Measurements from ENCODE around the gene CUL4A. TPM values are rescaled to one million over a fixed set of nuclear protein-coding genes. Genes with fewer than 3 reads are reported as not detected.

Gene CUL4A
- total RNA-seq, 2 experiments from 2014 or later: 58.9 to 59.4 TPM

DNA sequence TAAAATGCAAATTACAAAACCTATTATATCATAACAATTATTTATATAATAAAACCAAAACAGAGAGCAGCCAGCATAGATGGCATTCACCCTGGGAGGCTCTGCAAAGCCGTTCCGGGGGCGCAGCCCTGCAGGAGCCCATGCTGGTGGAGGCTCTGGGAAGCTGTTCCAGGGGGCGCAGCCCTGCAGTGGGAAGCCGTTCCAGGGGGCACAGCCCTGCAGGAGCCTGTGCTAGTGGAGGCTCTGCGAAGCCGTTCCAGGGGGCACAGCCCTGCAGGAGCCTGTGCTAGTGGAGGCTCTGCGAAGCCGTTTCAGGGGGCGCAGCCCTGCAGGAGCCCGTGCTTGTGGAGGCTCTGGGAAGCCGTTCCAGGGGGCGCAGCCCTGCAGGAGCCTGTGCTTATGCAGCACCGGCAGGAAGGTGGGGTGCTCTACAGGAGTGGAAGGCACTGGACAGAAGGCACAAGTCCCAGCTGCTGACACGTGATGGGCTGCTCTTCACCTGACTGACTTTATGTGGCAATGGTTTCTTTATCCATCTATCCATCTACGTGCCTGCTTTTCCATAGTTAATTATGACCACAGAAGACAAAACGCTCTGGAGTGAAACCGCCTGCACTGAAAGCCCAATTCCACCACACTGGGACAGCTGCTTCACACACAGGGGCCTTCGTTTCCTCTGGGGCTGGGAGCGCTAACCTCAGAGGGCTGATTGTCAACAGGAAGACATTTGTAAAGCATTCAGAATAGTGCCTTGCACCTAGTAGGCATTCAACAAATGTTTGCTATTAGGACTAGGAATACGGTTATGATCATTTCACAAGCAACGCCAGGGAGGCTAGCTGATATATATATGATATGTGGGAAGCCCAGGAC lies 24.6 kb upstream of the CUL4A start:
- intact Hi-C loops (cut with micrococcal nuclease): no loop called here
- Mint-ChIP-seq H3K9me3 (no peaks in the 10 kb centered on the region), H3K27me3 (ENCODE audit: low read depth) (no peaks in the 10 kb centered on the region), H3K4me3 (peak overlapping the region; percentile 56), H3K36me3 (ENCODE audit: low read depth) (peaks cover 56% of the 10 kb centered on the region), H3K27ac (peak overlapping the region; percentile 70), H3K4me1 (ENCODE audit: low read depth) (peaks cover 38% of the 10 kb centered on the region)
- CTCF ChIA-PET: no interaction called here
- peak; percentile 28 for DNase-seq

DNA sequence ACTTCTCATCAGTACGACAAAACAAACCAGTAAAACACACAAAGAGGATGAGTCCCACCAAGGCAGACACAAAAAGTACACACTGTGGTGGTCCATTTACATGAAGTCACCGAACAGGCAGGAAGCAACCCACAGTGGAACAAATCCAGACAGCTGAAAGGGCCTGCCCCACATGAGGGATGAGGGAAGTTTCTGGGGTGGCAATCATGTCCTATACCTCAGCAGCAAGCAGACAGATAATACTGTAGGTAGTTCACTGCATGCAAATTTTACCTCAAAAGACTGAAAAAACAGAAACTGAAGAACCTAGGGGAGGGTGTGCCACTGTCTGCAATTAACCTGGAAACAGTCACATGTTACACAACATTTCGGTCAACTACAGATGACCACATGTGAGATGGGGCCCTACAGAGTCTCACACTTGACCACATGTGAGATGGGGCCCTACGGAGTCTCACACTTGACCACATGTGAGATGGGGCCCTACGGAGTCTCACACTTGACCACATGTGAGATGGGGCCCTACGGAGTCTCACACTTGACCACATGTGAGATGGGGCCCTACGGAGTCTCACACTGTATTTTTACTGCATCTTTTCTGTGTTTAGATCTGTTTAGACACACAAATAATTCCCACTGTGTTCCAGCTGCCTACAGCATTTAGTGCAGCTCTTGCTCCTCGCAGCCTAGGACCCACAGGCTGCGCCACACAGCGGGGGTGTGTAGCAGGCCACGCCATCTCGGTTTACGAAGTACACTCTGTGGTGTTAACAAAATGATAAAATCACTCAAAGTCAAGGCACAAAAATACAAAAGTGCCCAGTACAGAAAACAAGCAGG lies 23.1 kb upstream of the CUL4A start:
- peaks cover 31% of the 10 kb centered on the region for H3K4me1 Mint-ChIP-seq (ENCODE audit: low read depth)
- peaks cover 57% of the 10 kb centered on the region for H3K36me3 Mint-ChIP-seq (ENCODE audit: low read depth)
- DNase-seq: peak; percentile 43
- no peaks in the 10 kb centered on the region for H3K27me3 Mint-ChIP-seq (ENCODE audit: low read depth)
- intact Hi-C loops (cut with micrococcal nuclease): loop anchor here (1.0 kb wide), 1 partner anchor 22 kb away; the partner anchor contains the start of gene PCID2
- CTCF ChIA-PET: no interaction called here
- H3K4me3 Mint-ChIP-seq: peak overlapping the region; percentile 5
- no peaks in the 10 kb centered on the region for H3K9me3 Mint-ChIP-seq
- H3K27ac Mint-ChIP-seq: peak overlapping the region; percentile 85

DNA sequence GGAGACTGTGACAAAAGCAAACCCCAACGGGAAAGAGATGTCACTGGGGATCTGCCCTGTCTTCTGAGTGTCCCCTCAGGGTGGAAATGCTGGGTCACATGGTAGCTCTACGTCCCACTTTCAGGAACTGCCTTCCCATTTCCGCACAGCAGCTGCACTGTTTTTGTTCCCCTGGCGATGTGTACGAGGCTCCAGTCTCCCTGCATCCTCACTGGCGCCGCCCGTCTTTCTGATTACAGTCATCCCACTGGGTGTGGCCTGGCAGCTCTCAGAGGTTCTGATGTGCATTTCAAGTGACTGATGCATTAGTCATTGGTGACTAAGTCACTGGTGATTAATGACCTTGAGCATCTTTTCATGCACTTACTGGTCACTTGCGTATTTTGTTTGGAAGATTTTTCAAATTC lies 22.1 kb upstream of the CUL4A start:
- Mint-ChIP-seq H3K36me3 (ENCODE audit: low read depth) (peaks cover 55% of the 10 kb centered on the region), H3K27me3 (ENCODE audit: low read depth) (no peaks in the 10 kb centered on the region), H3K27ac (peak overlapping the region; percentile 11), H3K9me3 (no peaks in the 10 kb centered on the region), H3K4me3 (no peak overlapping the region), H3K4me1 (ENCODE audit: low read depth) (peaks cover 31% of the 10 kb centered on the region)
- CTCF ChIA-PET: interaction anchor here (1.0 kb wide), 1 partner anchor 9 kb away, joined by 3 read pairs; no protein-coding TSS in a partner anchor
- intact Hi-C loops (cut with micrococcal nuclease): loop anchor here (1.0 kb wide), 1 partner anchor 42 kb away; no protein-coding TSS in a partner anchor
- peak; percentile 75 for DNase-seq

DNA sequence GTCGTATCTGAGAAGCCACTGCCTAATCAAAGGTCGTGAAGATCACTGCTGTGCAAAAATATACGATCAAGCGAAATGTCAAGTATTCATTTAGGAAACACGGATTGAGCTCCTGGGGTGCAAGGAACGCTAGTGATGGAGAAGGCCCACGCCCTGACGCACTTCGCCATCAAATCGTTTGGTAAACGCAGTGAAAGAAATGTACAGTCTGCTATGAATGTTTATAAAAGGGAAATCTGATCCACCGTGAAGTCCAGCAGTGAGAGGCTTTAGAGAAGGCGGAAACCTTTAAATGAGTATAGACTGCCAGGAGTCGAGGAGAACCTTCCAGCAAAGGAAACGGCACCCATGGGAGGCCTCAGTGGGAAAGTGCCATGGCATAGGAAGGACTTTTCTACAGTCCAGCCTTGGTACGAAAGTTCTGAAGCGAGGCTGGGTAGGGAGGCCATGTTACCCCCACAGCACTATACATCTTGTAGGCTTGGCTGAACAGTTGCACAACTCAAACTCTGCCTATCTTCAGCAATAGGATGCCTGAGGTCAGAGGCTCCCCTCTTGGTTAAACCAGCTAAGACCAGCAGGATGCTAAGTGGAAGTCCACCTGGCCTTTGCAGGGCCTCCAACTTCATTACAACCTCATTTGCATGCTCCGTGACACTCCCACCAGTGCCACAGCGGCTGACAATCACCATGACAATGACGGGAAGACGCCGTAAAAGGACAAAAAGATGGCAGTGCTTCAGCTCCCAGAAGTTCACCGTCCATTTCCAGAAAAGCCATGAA lies 21.3 kb upstream of the CUL4A start:
- peaks cover 55% of the 10 kb centered on the region for H3K36me3 Mint-ChIP-seq (ENCODE audit: low read depth)
- intact Hi-C loops (cut with micrococcal nuclease): loop anchor here (1.0 kb wide), 1 partner anchor 43 kb away; no protein-coding TSS in a partner anchor
- no peaks in the 10 kb centered on the region for H3K27me3 Mint-ChIP-seq (ENCODE audit: low read depth)
- DNase-seq: no peak
- no peaks in the 10 kb centered on the region for H3K9me3 Mint-ChIP-seq
- H3K27ac Mint-ChIP-seq: peak overlapping the region; percentile 11
- CTCF ChIA-PET: interaction anchor here (1.0 kb wide), 1 partner anchor 10 kb away, joined by 3 read pairs; no protein-coding TSS in a partner anchor
- no peak overlapping the region for H3K4me3 Mint-ChIP-seq
- peaks cover 31% of the 10 kb centered on the region for H3K4me1 Mint-ChIP-seq (ENCODE audit: low read depth)

DNA sequence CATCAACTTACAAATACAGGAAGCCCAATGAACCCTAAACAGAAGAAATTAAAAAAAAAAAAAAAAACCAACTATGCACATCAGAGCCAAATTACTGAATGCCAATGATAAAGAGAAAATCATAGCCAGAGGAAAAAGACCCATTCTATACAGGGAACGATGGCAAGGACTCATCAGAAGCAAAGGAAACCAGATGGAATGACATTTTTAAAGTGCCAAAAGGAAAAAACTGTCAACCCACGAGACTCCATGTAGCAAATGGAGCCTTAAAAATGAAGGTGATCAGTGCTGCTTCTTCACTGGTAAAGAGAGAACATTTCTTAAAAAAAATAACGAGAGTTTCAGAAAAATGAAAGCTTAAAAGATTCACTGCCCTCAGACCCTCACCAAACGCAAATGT lies 19.2 kb upstream of the CUL4A start:
- Mint-ChIP-seq H3K4me1 (ENCODE audit: low read depth) (peaks cover 27% of the 10 kb centered on the region), H3K27me3 (ENCODE audit: low read depth) (no peaks in the 10 kb centered on the region)
- DNase-seq: no peak

DNA sequence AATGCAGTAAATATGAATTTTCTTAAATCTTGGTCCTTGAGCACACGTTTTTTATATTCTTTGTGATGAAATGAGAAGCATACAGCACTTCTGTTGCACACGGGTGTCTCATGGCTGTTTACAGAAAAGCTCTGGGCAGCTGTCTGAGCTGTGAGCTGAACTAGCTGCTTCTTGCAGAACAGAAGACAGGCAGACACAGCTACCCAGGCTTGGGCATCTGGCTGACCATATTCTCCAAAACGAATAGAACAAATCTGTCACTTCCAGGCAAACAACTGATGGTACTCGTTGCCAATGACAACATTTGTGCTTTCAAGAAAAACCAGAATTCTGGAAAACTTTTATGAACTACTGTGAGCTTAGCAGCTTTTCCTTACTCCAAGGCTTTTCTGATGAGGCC lies 17.1 kb upstream of the CUL4A start:
- intact Hi-C loops (cut with micrococcal nuclease): no loop called here
- Mint-ChIP-seq H3K4me3 (no peak overlapping the region), H3K27ac (no peak overlapping the region), H3K4me1 (ENCODE audit: low read depth) (peaks cover 10% of the 10 kb centered on the region), H3K9me3 (no peaks in the 10 kb centered on the region), H3K36me3 (ENCODE audit: low read depth) (peaks cover 51% of the 10 kb centered on the region), H3K27me3 (ENCODE audit: low read depth) (no peaks in the 10 kb centered on the region)
- CTCF ChIA-PET: no interaction called here
- no peak for DNase-seq

More for the DNA sequence above, 19.2 kb upstream of the CUL4A start:
- Mint-ChIP-seq H3K4me3 (no peak overlapping the region), H3K36me3 (ENCODE audit: low read depth) (peaks cover 57% of the 10 kb centered on the region), H3K9me3 (no peaks in the 10 kb centered on the region), H3K27ac (no peak overlapping the region)
- intact Hi-C loops (cut with micrococcal nuclease): no loop called here
- CTCF ChIA-PET: no interaction called here

DNA sequence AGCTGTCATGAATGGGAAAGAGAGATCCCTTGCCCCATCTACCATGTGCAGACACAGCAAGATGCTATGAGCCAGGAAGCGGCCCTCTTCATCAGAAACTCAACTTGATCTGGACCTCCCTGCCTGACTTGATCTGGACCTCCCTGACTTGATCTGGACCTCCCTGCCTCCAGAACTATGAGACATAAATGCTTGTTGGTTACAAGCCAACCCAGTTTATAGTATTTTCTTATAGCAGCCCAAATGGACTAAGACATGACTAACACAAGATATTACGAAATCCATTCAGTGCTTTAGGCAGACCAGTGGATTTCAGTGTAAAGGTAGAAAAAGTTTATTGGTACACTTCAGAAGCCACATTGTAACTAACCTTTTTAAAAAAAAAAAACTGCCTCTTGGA lies 16.5 kb upstream of the CUL4A start:
- no peak for DNase-seq
- Mint-ChIP-seq H3K36me3 (ENCODE audit: low read depth) (peaks cover 49% of the 10 kb centered on the region), H3K27ac (no peak overlapping the region), H3K9me3 (no peaks in the 10 kb centered on the region), H3K4me3 (no peak overlapping the region), H3K27me3 (ENCODE audit: low read depth) (no peaks in the 10 kb centered on the region), H3K4me1 (ENCODE audit: low read depth) (peaks cover 4% of the 10 kb centered on the region)
- intact Hi-C loops (cut with micrococcal nuclease): loop anchor here (1.0 kb wide), 1 partner anchor 22 kb away; no protein-coding TSS in a partner anchor
- CTCF ChIA-PET: no interaction called here

DNA sequence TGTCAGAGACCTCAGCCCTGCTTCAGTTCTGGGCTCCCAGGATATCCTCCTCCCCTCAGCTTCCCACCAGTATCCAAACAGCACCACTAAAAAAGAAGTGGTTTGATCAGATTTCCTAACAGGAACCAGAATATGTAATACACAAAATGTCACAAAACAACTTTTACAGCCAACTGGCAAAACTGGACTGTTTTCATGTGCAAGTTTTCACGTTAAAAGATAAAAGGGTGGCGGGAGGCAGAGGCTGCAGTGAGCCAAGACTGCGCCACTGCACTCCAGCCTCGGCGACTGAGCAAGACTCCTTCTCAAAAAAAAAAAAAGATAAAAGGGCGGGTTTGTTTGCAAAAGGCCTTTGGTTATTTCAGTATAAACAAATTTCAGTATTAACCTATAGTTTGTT lies 14.1 kb upstream of the CUL4A start:
- Mint-ChIP-seq H3K4me1 (ENCODE audit: low read depth) (no peaks in the 10 kb centered on the region), H3K36me3 (ENCODE audit: low read depth) (peaks cover 33% of the 10 kb centered on the region), H3K9me3 (no peaks in the 10 kb centered on the region), H3K4me3 (no peak overlapping the region), H3K27ac (no peak overlapping the region), H3K27me3 (ENCODE audit: low read depth) (no peaks in the 10 kb centered on the region)
- no peak for DNase-seq
- intact Hi-C loops (cut with micrococcal nuclease): no loop called here
- CTCF ChIA-PET: no interaction called here

DNA sequence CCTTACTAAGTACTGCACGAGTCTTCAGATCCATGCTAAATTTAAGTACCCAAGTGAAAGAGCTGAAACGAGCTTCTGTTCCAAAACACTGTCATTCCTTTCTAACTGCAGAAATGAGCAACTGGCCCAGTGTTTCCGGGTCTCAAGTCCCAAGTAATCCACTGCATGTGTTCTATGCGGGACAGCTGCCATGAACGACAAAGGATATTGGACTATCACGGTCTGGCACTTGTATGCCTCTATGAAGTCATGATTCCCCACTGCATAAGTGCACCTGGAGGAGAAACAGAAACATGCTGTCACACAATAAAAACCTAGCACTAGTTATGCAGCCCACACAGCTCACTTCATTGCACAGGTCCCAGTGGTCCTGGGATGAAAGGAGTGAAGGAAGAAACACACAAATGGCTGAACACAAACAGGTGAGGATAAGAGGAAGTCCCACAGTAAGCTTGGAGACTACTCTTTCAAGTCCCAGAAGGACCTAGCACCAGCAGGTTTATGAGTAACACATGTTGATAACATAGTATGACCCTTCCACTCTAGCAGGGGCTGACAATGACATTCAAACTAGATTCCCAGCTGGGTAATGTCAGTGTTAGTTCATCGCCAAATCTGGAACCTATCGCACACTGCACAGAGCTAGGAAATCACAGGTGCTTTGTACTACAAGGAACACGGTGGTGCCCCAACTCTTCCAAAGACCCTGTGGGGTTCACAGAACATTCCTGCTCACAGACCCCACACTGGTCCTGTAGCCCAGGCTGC lies 12.3 kb upstream of the CUL4A start:
- Mint-ChIP-seq H3K27me3 (ENCODE audit: low read depth) (no peaks in the 10 kb centered on the region), H3K4me1 (ENCODE audit: low read depth) (peaks cover 6% of the 10 kb centered on the region), H3K27ac (no peak overlapping the region), H3K36me3 (ENCODE audit: low read depth) (peaks cover 31% of the 10 kb centered on the region), H3K4me3 (no peak overlapping the region), H3K9me3 (no peaks in the 10 kb centered on the region)
- no peak for DNase-seq
- intact Hi-C loops (cut with micrococcal nuclease): no loop called here
- CTCF ChIA-PET: interaction anchor here (1.4 kb wide), 1 partner anchor 10 kb away, joined by 3 read pairs; no protein-coding TSS in a partner anchor

DNA sequence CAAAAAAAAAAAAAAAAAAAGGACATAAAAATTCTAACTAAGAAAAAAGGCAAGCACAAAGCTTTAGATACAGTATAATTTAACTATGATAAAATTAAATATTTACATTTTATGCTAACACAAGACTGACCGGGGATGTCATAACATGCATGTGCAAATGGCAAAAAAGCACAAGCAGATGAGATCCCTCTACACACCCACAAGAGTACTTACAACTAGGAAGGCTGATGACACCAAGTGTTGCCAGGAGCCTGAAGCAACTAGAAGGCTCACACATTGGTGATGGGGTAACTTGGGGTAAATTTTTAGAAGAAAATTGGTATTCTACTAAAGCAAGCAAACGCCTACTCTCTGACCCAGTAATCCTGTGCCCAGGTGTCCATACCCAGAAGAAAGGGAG lies 7.6 kb upstream of the CUL4A start:
- Mint-ChIP-seq H3K36me3 (ENCODE audit: low read depth) (peaks cover 22% of the 10 kb centered on the region), H3K27me3 (ENCODE audit: low read depth) (no peaks in the 10 kb centered on the region), H3K4me1 (ENCODE audit: low read depth) (peaks cover 48% of the 10 kb centered on the region), H3K4me3 (no peak overlapping the region), H3K9me3 (no peaks in the 10 kb centered on the region), H3K27ac (no peak overlapping the region)
- no peak for DNase-seq
- CTCF ChIA-PET: no interaction called here
- intact Hi-C loops (cut with micrococcal nuclease): loop anchor here (10.0 kb wide), 1 partner anchor 863 kb away; no protein-coding TSS in a partner anchor

DNA sequence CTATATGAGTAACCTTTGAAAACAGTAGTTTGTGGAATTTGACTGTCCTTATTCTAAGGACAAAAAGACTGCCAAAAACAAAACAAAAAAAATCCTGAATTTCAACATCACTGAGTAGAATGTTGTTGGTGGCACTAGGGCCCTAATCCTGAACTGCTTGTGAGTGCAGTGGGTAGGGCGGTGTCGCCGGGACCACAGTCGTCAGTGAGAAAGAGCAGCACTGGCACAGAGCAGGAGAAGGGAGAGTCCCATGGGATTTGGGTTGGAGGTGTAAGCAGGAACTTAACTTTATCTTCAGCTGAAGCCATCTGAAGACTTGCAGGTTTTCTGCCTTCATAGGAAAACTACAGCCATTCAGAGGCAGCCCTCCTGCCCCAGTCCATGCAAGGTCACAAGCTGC lies 6.5 kb upstream of the CUL4A start:
- no peak for DNase-seq
- H3K9me3 Mint-ChIP-seq: no peaks in the 10 kb centered on the region
- H3K4me3 Mint-ChIP-seq: no peak overlapping the region
- peaks cover 58% of the 10 kb centered on the region for H3K4me1 Mint-ChIP-seq (ENCODE audit: low read depth)
- no peak overlapping the region for H3K27ac Mint-ChIP-seq
- no peaks in the 10 kb centered on the region for H3K27me3 Mint-ChIP-seq (ENCODE audit: low read depth)
- intact Hi-C loops (cut with micrococcal nuclease): loop anchor here (10.0 kb wide), 1 partner anchor 862 kb away; no protein-coding TSS in a partner anchor
- CTCF ChIA-PET: interaction anchor here (0.5 kb wide), 1 partner anchor 254 kb away, joined by 3 read pairs; no protein-coding TSS in a partner anchor
- H3K36me3 Mint-ChIP-seq (ENCODE audit: low read depth): peaks cover 25% of the 10 kb centered on the region
